RPMI8226 (cell line): ENCODE data around the gene SLC5A12.
"Not testable (repeated sequence)": the region's sequence is repeated elsewhere in the genome, so short reads cannot be mapped to it uniquely, and the experiment has no call there.

Source experiments
- DNase-seq: peaks from one replicate; pipeline ENCODE4 v3.0.0-alpha.2; 2015

The SLC5A12 gene

DNA sequence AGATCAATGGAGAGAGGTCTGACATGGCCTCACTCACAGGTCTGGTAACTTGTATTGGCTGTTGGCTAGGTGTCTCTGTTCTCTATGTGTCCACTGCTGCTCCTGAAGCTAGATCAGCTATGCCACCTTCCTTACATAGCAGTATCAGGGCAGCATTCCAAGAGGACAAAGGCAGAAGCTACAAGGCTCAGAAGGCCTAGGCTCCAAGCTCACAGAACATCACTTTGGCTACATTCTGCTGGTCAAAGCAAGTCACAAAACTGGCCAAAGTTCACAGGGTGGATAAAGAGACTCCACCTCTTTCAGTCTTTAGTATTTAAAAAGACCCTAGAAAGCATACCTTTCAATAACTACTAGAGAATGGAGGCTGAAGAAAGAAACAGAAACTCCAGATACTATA is 4.1 kb downstream of the SLC5A12 start:
- DNase-seq: no peak

DNA sequence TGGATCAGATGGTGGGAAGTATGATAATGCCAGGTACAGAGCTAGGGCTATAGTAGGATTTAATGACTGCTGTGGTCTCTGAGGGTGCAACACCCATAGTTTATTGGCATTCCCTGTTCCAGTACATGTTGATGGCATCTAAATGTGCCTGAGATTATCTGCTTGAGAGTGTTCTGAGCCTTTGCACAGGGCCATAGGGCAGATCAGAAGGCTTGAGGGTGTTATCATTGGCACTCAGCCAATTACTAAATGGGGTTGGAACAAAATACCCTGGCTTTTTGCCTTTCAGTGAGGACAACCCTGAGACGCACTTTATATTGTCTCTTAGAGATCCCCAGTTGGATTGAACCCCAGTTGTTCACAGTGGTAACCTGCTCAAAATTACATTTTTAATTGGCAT is 6.7 kb downstream of the SLC5A12 start:
- no peak for DNase-seq

DNA sequence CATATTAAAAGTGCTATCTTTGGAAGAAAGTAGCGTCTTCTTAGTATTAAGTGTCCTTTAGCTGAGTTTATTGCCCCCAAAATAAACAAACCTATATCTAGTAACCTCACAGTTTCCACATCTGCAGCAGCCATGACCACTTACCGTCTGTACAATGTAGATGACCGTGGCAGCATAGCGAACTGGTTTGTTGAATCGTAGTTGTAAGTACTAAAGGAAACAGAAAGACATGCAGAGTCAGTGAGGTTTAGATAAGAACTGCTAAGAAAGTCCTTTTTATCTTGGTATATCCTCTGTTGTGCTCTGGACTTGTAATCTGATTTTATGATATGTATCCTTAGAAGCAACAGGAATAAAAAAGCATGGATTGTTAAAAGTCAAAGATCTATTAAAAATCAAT is 9.4 kb downstream of the SLC5A12 start:
- DNase-seq: no peak

DNA sequence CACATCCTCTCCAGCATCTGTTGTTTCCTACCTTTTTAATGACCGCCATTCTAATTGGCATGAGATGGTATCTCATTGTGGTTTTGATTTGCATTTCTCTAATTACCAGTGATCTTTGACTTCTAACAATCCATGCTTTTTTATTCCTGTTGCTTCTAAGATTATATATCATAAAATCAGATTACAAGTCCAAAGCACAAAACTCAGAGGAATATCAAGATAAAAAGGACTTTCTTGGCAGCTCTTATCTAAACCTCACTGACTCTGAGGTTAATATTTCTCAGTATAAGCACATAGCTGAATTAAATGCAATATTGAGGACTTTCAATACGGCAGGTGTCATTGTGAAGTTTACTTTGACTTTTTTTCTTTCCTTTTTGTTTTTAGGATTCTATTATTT is 11.4 kb downstream of the SLC5A12 start:
- DNase-seq: no peak

DNA sequence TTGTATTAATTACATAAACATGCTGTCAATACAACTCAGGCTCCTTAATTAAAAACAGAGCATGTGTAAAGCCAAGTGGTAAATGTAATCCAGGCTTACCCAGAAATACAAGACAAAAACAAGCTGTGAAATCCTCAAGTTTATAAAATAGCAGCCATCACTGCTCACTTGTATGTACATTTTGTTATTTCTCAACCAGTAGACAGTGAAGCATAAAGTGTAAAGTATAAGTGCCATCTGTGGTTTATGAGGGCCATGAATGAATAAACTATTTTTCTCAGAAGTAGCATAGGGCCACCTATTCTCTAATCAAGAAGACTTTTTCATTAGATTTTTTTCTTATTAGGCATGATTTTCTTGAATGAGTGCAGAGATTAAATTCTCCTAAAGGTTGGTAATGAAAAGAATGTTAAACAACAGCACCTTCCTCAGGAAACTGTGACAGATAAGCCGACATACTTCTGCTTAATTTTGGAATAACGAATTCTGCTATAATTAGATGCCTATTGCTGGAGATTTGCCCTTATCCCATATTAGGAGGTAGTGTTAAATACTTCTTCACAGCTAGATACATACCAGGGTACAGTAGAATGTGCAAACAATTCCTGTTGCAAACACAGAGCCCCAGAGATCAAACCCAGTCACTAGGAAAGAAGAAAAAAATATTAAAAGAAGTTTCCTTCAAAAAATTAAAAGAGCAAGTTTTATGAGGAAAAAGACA is 13.0 kb downstream of the SLC5A12 start:
- DNase-seq: no peak

DNA sequence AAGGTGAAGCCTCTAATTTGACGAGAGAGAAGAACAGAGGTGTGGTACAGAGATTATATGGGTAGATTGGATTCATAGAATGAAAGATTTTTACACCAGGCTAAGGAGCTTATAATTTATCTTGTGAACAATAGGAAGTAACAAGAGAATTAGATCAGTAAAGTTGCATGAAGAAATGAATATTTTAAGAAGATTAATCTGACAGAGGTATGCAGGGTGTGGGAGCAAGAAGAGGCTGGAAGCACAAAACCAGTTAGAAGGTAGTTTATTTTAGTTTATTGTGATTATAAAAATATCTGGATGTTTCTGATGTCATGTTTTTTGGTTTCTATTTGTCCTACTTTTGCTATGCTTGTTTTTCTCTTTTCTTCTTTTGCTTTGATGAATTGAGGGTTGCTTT is 15.7 kb downstream of the SLC5A12 start:
- no peak for DNase-seq

DNA sequence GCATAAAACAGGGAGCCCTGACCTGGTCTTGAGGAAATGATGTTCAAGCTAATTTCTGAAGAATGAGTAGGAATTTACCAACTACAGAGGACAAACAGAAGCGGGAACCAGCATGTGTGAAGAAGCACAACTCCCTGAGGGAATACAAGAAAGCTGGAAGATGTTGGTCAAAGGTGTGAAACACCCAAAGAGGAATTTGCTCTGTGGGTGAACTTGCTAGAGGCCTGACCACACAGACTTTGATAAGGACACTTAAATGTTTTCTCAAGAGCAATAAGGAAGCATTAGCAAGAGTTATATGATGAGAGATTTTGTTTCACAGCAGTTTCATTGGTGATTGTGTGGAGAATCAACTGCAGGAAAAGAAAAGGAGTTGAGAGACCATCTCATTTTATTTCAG is 17.6 kb downstream of the SLC5A12 start:
- DNase-seq: no peak

DNA sequence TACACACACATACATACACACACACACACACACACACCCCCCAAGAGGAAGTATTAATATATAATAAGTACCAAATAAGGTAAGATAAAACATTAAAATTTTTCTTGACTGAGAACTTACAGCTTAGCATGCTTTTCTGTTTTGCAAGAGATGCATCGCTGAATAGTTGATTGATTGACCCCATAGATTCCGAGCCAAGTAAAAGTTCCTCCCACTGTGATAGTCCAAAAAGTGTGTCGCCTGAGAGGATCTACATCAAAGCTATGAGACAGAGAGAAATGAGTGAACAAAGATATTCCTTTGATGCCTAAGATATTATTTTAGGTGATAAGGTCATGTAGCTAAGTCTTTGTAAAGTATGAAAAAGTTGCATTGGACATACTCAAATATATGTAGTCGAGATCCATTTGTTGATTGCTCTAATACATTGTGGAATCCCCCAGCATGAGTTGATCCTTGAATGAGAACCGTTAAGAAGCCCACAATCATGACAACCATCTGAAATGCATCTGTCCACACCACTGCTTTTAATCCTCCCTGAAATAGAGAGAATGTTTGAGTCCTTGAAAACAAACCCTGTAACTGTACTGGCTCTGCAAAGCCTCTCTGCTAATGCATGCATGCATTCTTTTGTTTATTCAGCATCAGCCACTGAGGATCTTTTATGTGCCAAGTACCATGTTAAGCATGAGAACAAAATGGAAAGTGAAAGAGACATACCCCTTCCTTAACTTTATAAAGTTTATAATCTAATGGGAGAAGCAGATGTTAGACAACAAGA is 18.3 kb downstream of the SLC5A12 start:
- DNase-seq: no peak

DNA sequence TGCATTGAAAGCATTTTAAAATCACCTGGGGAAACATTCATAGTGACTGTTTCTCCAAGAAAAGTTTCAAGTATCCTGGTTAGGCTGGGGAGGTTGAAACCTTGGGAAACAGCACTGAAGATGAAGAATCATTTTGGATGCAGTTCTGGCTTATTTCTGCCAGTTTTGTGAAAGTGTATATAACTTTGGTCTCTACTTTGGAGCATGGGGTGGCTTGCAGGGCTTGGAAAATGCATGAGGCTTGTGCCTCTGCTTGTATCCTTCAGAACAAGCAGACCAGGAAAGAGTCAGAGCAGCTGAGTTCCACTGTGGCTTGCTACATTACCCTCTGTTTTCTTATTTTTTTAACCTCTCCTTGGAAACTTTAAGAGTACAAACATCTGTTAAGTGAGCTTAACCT is 19.5 kb downstream of the SLC5A12 start:
- no peak for DNase-seq

DNA sequence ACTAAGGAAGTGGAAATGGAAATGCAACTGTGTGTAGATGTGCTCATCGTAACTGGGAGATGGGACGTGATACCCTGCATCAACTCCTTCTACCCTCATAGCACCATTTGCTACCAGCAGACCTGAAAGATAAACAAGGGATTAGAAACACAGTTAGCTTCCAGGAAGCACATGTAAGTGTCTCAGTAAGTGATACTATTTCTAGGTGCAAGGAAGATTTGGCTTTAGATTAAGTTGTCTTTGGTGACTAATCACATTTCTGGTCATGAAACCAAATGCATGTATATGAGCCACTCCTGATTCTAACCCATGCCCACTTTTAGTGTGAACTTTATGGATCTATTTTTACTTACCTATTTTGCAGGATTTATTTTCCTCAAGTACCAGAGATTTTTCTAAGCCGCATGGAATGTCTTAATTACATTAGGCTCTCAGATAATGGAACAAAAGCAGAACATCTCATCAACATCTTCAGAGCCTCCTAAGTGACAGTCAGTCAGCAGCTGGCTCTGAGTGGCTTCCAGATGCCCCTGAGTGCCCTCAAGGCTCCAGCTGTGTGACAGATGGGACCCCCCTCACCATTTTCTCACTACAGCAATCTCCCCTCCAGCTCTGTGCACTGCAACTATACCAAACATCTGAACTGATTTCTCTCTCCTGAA is 21.2 kb downstream of the SLC5A12 start:
- no peak for DNase-seq

DNA sequence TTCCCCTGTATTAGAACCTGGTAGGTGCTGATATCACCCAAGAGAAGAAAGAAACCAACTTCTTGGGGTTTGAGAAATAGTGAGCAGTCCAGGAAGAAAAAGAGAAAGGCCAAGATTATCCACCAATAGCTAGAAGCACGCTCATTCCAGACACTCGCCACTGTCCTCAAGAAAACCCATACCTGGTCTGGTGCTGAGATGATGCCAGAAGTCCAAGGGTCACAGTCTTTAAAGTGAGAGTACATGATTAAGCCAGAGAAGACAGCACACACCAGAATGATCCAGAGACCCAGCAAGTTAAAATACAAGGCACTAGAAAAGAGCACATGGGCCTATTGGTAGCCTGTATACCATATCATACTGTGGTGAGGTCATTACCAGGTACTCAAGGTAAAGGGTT is 23.6 kb downstream of the SLC5A12 start:
- no peak for DNase-seq

DNA sequence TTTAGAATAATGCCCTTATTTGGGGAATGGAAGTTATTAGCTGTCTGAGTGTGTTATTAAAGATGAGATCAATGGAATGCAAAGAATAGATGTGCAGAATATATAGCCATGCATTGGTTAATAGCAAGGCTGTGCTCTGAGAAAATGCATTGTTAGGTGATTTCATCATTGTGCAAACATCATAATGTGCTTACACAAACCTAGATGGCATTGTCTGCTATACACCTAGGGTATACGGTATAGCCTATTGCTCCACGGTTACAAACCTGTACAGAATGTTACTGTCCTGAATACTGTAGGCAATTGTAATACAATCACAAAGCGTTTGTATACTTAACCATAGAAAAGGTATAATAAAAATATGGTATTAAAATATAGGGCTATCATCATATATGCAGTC is 25.5 kb downstream of the SLC5A12 start:
- no peak for DNase-seq

DNA sequence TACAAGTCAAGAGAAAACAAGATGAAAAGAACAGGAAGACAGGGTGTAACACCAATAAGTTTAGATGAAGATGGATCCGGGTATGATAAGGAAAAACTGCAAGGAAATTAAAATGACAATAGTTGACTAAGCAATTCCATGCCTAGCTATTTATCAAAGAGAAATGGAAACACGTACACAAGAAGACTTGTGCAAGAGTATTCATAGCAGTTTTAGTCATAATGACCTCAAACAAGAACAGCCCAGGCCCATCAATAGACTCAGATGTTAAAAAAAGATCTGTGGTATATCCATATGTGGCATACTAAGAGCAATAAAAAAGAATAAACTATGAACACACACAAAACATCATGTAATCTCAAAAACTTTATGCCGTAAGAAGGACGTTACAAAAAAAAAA is 33.2 kb downstream of the SLC5A12 start:
- no peak for DNase-seq

DNA sequence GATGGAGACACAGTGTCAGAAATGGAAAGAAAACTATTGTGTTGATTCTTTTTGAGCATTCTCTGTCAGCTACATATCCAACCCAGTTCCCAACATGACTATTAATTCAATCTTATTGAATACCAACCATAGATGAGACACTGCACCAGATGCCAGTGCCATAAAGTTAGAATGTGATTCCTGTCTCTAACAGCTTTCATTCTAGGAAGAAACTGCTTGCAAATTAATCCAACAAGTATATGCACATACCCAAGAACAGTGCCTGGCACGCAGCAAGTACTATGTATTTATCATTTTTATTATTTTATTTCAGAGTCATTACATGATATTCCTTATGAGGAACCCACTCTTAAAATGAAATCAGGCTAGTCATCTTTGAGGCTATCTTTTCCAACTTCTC is 34.5 kb downstream of the SLC5A12 start:
- no peak for DNase-seq

DNA sequence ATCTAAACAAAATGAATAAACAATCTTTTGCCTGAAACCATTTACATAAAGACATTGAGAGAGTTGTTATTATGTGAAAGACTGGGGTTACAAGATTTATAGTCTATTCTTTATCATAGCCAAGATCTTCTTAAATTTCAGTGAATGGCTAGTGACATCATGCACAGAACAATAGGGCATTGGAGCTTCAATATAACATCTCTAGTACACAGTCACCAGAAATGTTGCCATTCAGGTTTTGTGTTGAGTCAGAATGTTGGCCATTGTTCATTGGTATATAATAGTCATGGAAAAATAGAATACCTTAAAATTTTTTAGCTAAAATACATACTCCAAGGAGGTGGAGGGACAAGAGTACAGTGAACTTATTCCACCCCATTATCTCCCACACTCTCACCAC is 44.3 kb downstream of the SLC5A12 start:
- DNase-seq: no peak

DNA sequence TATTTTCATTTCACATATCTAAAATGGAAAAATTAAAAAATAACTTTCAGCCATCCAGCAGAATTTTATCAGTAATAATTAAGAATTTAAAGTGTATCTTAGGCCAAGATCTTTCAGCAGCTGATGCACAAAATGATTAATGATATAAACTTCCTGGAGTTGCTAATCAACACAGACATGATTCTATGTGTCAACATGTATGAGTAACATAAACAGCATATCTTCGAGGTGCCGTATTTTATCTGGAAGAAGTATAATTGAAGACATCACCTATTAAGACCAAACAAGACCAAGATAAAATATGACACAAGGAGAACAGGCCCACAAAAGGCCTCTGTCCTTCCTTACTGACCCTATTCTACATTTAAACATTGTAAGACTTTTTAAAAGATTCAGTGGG is 45.2 kb downstream of the SLC5A12 start:
- DNase-seq: no peak

DNA sequence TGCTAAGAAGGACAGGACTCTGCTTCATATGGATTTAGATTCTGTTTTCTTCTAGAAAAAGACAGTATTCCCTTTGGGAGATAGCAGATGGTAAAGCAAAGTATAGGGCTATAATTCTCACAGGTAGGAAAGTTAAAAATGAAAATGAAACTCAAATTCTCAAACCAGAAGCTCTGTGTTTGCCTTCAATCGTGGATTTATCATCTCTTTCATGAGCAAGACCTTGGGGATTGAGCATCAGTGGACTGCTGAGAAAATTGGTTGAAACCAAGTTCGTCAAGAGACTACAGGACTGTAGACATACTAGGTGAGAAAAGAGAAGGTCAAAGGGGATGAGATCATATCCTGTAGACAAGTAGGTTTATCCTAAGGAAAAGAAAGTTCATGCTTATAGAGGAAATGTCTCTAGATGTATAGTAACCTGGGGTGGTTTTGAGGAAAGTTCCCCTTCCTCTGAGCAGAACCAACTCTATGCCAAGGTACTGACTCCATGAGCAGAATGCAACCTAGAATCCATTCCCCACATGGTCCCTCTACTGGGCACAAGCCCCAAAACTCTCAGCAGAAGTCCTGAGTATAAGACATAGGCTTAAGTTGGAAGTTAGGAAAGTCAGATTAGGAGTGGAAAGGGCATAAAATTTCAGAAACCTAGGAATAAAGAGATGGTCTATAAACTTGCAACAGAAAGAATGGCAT is 46.5 kb downstream of the SLC5A12 start:
- DNase-seq: no peak

DNA sequence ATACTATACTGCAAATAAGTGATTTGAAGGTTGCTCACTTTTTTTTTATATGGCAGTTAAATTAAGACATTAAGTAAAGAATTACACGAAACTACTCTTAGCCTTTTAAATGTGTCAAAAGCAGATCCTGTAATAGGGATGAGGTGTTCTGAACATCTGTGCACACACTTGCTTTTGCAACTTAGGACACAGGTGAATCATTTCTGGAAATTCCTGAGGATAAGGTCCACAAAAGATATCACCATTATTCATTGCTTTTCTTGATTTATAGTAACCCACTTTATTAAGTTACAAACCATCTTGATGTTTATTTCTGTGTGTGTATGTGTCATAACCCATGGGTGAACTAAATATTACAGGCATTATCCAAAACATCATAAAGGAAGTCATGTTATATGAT is 55.9 kb downstream of the SLC5A12 start:
- no peak for DNase-seq

DNA sequence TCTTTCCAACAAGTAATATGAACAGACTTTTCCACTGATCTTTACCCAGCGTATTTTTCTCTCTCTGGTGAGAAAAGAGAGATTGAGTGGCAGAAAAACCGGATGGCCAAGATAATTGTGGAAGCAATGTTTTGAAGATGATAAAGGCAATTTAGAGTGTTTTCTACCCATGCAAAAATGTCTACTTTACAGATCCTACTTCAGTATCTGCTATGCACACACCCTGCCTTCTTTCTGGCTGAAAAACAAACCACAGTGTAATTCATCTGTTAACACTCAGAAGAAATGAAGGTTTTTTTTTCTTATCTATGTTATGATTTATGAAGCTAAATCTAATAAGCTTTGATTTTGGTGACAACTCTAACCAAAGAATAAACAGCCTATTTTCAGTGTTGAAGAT is 56.8 kb downstream of the SLC5A12 start:
- no peak for DNase-seq

DNA sequence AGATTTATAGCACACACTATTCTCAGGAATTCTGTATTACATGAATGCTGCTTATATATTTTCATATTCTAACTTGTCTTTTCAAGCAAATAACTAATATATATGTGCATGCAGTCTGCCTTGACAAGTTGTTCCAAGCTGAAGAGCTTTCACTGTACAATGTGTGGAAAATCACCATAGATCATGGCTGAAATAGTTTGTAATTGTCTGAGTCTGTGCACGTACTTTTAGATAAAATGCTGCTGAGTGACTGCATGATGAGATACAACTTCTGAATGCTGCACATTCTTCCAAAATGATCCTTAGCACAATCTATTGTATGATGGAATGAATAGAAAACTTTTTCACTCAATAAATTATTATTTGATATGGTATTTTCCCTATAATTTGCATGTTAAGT is 58.9 kb downstream of the SLC5A12 start:
- DNase-seq: no peak

DNA sequence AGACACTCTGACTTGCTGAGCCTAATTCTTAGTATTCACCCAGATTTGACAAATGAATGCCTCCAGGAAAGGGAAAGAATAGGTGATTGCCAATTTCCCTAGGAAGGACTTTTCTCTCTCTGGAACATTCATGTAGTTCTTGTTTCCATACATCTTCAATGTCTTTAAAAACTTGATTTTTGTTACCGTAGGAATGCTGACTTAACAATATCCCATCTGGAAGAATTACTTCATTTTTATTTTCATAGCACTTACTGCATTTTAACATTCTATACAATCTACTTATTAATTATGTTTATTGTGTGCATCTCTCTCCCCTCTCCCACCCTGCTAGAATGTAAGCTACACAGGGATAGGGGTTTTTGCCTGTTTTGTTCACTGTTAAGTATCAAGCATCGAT is 66.6 kb downstream of the SLC5A12 start:
- DNase-seq: no peak

DNA sequence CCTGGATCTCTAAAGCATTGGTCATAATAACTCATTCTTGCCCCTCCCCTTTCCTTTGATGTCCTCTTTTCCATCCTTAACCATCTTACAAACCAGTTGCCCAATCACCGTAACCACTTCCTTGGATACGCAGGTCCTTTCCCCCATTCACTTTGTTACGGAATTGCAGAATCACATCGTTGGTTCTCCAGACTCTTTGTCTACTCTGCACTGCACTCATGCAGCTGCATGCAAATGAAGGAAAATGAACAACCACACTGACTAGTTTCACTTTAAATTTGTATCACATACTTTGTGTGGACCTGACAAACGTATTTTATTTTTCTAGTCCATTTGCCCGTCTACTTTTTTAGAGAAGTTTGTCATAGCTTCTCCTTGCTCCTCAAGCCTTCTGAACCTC is 69.9 kb downstream of the SLC5A12 start:
- no peak for DNase-seq

DNA sequence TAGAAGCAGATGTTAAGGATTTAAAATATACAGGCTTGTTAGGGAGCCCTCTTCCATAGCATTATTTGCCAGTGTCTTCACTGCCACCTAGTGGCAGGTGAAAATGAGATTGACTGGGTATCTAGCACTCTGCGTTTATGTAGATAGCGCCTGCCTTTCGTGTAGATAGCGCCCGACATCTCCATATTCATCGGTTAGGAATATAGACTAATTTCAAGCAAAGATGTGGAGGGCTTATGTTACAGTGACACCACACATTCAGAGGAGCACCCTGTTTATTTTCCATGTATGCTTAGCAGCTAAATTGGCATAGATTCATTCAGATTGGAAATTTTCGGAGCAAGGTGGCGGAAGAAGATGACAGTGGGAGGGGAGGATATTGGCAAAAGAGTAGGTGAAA is 72.0 kb downstream of the SLC5A12 start:
- DNase-seq: peak; percentile 68

DNA sequence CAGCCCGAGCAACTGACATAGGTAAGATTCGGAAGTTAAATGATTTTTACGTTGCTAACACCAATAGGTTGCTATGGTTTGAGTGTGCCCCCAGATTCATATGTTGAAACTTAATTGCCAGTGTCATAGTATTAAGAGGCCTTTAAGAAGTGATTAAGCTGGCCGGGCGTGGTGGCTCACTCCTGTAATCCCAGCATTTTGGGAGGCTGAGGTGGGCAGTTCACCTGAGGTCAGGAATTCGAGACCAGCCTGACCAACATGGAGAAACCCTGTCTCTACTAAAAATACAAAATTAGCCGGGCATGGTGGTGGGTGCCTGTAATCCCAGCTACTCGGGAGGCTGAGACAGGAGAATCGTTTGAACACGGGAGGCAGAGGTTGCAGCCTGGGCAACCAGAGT is 78.5 kb downstream of the SLC5A12 start:
- DNase-seq: not testable (repeated sequence)
